Stimulated activated naive CD8-positive, alpha-beta T cell treated with anti-CD3 and anti-CD28 coated beads, Interleukin-15, amount 100 ng/mL, for 72 hours (primary cell): ENCODE measurements around the gene EPN3.

Experiments used
- ATAC-seq: fragments of 150-1000 bp; cut with Tn5 transposase; 2 replicates; pipeline ENCODE4 v1.10.0; 2021; ENCODE audit warnings: mild to moderate bottlenecking, moderate library complexity
- DNase-seq, 2 donors: peaks; one replicate each; pipeline ENCODE4 v3.0.0; 2021 to 2022
- H3K27ac Mint-ChIP-seq, 2 donors: one replicate each; pipeline ENCODE4 v1.8.0; 2022; ENCODE audit warnings: mild to moderate bottlenecking in 2 of 2, mixed read lengths in 2 of 2, moderate library complexity in 2 of 2
- H3K27me3 Mint-ChIP-seq: one replicate; pipeline ENCODE4 v1.8.0; 2022; ENCODE audit warnings: mixed read lengths
- H3K4me1 Mint-ChIP-seq: one replicate; pipeline ENCODE4 v1.8.0; 2022; ENCODE audit warnings: mild to moderate bottlenecking, mixed read lengths
- H3K4me3 Mint-ChIP-seq, 2 donors: one replicate each; pipeline ENCODE4 v1.8.0; 2022; ENCODE audit warnings: mild to moderate bottlenecking in 2 of 2, mixed read lengths in 2 of 2, moderate library complexity in 1 of 2
- H3K9me3 Mint-ChIP-seq, 2 donors: one replicate each; pipeline ENCODE4 v1.8.0; 2022; ENCODE audit warnings: mixed read lengths in 2 of 2

EPN3 gene

GRCh38 chr17:50520483-50520882 lies 12.1 kb upstream of the EPN3 start:
- no peaks in the 10 kb centered on the region for H3K4me1 Mint-ChIP-seq

GRCh38 chr17:50521514-50521913 lies 11.0 kb upstream of the EPN3 start:
- DNase-seq: no peak
- H3K4me3 Mint-ChIP-seq: no peak overlapping the region
- H3K4me1 Mint-ChIP-seq: no peaks in the 10 kb centered on the region
- H3K27ac Mint-ChIP-seq: peak overlapping the region in 1 of 2 donors; percentile 12
- no peaks in the 10 kb centered on the region for H3K9me3 Mint-ChIP-seq
- no peak for ATAC-seq
- no peaks in the 10 kb centered on the region for H3K27me3 Mint-ChIP-seq

More at GRCh38 chr17:50520483-50520882, 12.1 kb upstream of the EPN3 start:
- Mint-ChIP-seq H3K4me3 (no peak overlapping the region), H3K27ac (no peak overlapping the region), H3K9me3 (no peaks in the 10 kb centered on the region), H3K27me3 (no peaks in the 10 kb centered on the region)
- no peak for DNase-seq
- ATAC-seq: no peak

- H3K4me3 Mint-ChIP-seq: no peak overlapping the region
- H3K27ac Mint-ChIP-seq: no peak overlapping the region
- no peaks in the 10 kb centered on the region for H3K4me1 Mint-ChIP-seq
- no peak for DNase-seq
- no peak for ATAC-seq
- H3K9me3 Mint-ChIP-seq: no peaks in the 10 kb centered on the region
- H3K27me3 Mint-ChIP-seq: no peaks in the 10 kb centered on the region
Measured at GRCh38 chr17:50522766-50523165, 9.8 kb upstream of the EPN3 start.

- Mint-ChIP-seq H3K27ac (no peak overlapping the region), H3K4me1 (no peaks in the 10 kb centered on the region), H3K27me3 (peaks cover under 1% of the 10 kb centered on the region), H3K9me3 (no peaks in the 10 kb centered on the region), H3K4me3 (no peak overlapping the region)
- no peak for ATAC-seq
- no peak for DNase-seq
Measured at GRCh38 chr17:50523208-50523607, 9.3 kb upstream of the EPN3 start.

- Mint-ChIP-seq H3K9me3 (no peaks in the 10 kb centered on the region), H3K27ac (no peak overlapping the region), H3K27me3 (peaks cover 17% of the 10 kb centered on the region), H3K4me1 (no peaks in the 10 kb centered on the region), H3K4me3 (no peak overlapping the region)
- ATAC-seq (no peak), DNase-seq (no peak)
Measured at GRCh38 chr17:50524838-50525237, 7.7 kb upstream of the EPN3 start.

- Mint-ChIP-seq H3K4me1 (peaks cover 7% of the 10 kb centered on the region), H3K4me3 (no peak overlapping the region), H3K27ac (no peak overlapping the region), H3K9me3 (no peaks in the 10 kb centered on the region), H3K27me3 (peaks cover 41% of the 10 kb centered on the region)
- ATAC-seq (no peak), DNase-seq (no peak)
Measured at GRCh38 chr17:50527155-50527762, 5.3 kb upstream of the EPN3 start.

- H3K4me1 Mint-ChIP-seq: peaks cover 14% of the 10 kb centered on the region
- H3K4me3 Mint-ChIP-seq: no peak overlapping the region
- ATAC-seq (no peak), DNase-seq (no peak)
- no peaks in the 10 kb centered on the region for H3K9me3 Mint-ChIP-seq
- H3K27me3 Mint-ChIP-seq: peaks cover 49% of the 10 kb centered on the region
- no peak overlapping the region for H3K27ac Mint-ChIP-seq
Measured at GRCh38 chr17:50527949-50528474, 4.5 kb upstream of the EPN3 start.

- Mint-ChIP-seq H3K9me3 (no peaks in the 10 kb centered on the region), H3K27ac (no peak overlapping the region), H3K4me3 (no peak overlapping the region), H3K4me1 (peaks cover 32% of the 10 kb centered on the region), H3K27me3 (peaks cover 67% of the 10 kb centered on the region)
- DNase-seq: no peak
- ATAC-seq: no peak
Measured at GRCh38 chr17:50529849-50530248, 2.7 kb upstream of the EPN3 start.

- H3K9me3 Mint-ChIP-seq: no peaks in the 10 kb centered on the region
- H3K4me1 Mint-ChIP-seq: peaks cover 33% of the 10 kb centered on the region
- DNase-seq: no peak
- no peak overlapping the region for H3K27ac Mint-ChIP-seq
- peaks cover 77% of the 10 kb centered on the region for H3K27me3 Mint-ChIP-seq
- no peak overlapping the region for H3K4me3 Mint-ChIP-seq
- ATAC-seq: no peak
Measured at GRCh38 chr17:50531428-50532025, 1.0 kb upstream of the EPN3 start.

GRCh38 chr17:50533185-50533584 lies 650 bp downstream of the EPN3 start:
- ATAC-seq: no peak
- no peak for DNase-seq
- H3K4me3 Mint-ChIP-seq: peak overlapping the region in 1 of 2 donors; percentile 59
- no peak overlapping the region for H3K27ac Mint-ChIP-seq
- H3K9me3 Mint-ChIP-seq: no peaks in the 10 kb centered on the region
- H3K4me1 Mint-ChIP-seq: peaks cover 33% of the 10 kb centered on the region
- H3K27me3 Mint-ChIP-seq: peaks cover 76% of the 10 kb centered on the region

GRCh38 chr17:50533720-50534148 lies 1.2 kb downstream of the EPN3 start:
- ATAC-seq: peak; percentile 26
- DNase-seq: no peak
- Mint-ChIP-seq H3K4me3 (peak overlapping the region; percentile 17 to 59), H3K27me3 (peaks cover 71% of the 10 kb centered on the region), H3K4me1 (peaks cover 33% of the 10 kb centered on the region), H3K27ac (peak overlapping the region in 1 of 2 donors; percentile 85), H3K9me3 (no peaks in the 10 kb centered on the region)

- no peak for DNase-seq
- Mint-ChIP-seq H3K9me3 (no peaks in the 10 kb centered on the region), H3K27me3 (peaks cover 64% of the 10 kb centered on the region), H3K27ac (peak overlapping the region in 1 of 2 donors; percentile 86), H3K4me3 (peak overlapping the region; percentile 17 to 59), H3K4me1 (peaks cover 33% of the 10 kb centered on the region)
- peak; percentile 65 for ATAC-seq
Measured at GRCh38 chr17:50534222-50534978, 1.9 kb downstream of the EPN3 start.

- no peak for ATAC-seq
- H3K27me3 Mint-ChIP-seq: peaks cover 59% of the 10 kb centered on the region
- no peak overlapping the region for H3K4me3 Mint-ChIP-seq
- no peak for DNase-seq
- no peak overlapping the region for H3K27ac Mint-ChIP-seq
- H3K4me1 Mint-ChIP-seq: peaks cover 33% of the 10 kb centered on the region
- H3K9me3 Mint-ChIP-seq: no peaks in the 10 kb centered on the region
Measured at GRCh38 chr17:50534979-50535326, 2.4 kb downstream of the EPN3 start.

GRCh38 chr17:50535407-50535806 lies 2.9 kb downstream of the EPN3 start:
- Mint-ChIP-seq H3K4me1 (peaks cover 33% of the 10 kb centered on the region), H3K27ac (no peak overlapping the region), H3K9me3 (no peaks in the 10 kb centered on the region), H3K4me3 (no peak overlapping the region), H3K27me3 (peaks cover 54% of the 10 kb centered on the region)
- no peak for DNase-seq
- no peak for ATAC-seq

- ATAC-seq: no peak
- no peak overlapping the region for H3K27ac Mint-ChIP-seq
- H3K4me1 Mint-ChIP-seq: peaks cover 39% of the 10 kb centered on the region
- no peak overlapping the region for H3K4me3 Mint-ChIP-seq
- H3K9me3 Mint-ChIP-seq: no peaks in the 10 kb centered on the region
- DNase-seq: no peak
- H3K27me3 Mint-ChIP-seq: peaks cover 39% of the 10 kb centered on the region
Measured at GRCh38 chr17:50536683-50537646, 4.4 kb downstream of the EPN3 start.
